HEK293 (cell line): ENCODE measurements around the gene NRL.
A peak's percentile ranks its signal among the peaks of the same experiment; 100 is the strongest.

Experiments
- EGR2 ChIP-seq: fragments of 450-650 bp; formaldehyde crosslinking; IDR thresholded peaks from 2 replicates; pipeline ENCODE4 v1.5.1; 2016; ENCODE audit warnings: low read depth, missing biosample characterization, missing genetic modification characterization
- FEZF1 ChIP-seq: fragments of 450-650 bp; formaldehyde crosslinking; IDR thresholded peaks from 2 replicates; pipeline ENCODE4 v1.5.1; 2016; ENCODE audit warnings: missing biosample characterization, missing genetic modification characterization
- KLF1 ChIP-seq: fragments of 450-650 bp; formaldehyde crosslinking; IDR thresholded peaks from 2 replicates; pipeline ENCODE4 v1.5.1; 2016; ENCODE audit warnings: missing biosample characterization, missing genetic modification characterization
- KLF17 ChIP-seq: fragments of 450-650 bp; formaldehyde crosslinking; IDR thresholded peaks from 2 replicates; pipeline ENCODE4 v1.5.1; 2016; ENCODE audit warnings: missing biosample characterization, missing genetic modification characterization
- SCRT1 ChIP-seq: fragments of 450-650 bp; formaldehyde crosslinking; IDR thresholded peaks from 2 replicates; pipeline ENCODE4 v1.5.1; 2016; ENCODE audit warnings: missing biosample characterization, missing genetic modification characterization, borderline replicate concordance
- SP3 ChIP-seq: fragments of 450-650 bp; formaldehyde crosslinking; IDR thresholded peaks from 2 replicates; pipeline ENCODE4 v1.5.1; 2016; ENCODE audit warnings: missing biosample characterization, missing genetic modification characterization
- TCF7L2 ChIP-seq: IDR thresholded peaks from 2 replicates; pipeline ENCODE4 v1.6.1; 2011; ENCODE audit warnings: low read depth, mild to moderate bottlenecking, inconsistent platforms, low read length, moderate library complexity, borderline replicate concordance
- ZBTB1 ChIP-seq: fragments of 450-650 bp; formaldehyde crosslinking; IDR thresholded peaks from 2 replicates; pipeline ENCODE4 v1.5.1; 2016; ENCODE audit warnings: missing biosample characterization, missing genetic modification characterization
- ZBTB48 ChIP-seq: fragments of 450-650 bp; formaldehyde crosslinking; IDR thresholded peaks from 2 replicates; pipeline ENCODE4 v1.5.1; 2016; ENCODE audit warnings: missing biosample characterization, missing genetic modification characterization
- ZBTB49 ChIP-seq: fragments of 450-650 bp; formaldehyde crosslinking; IDR thresholded peaks from 2 replicates; pipeline ENCODE4 v1.5.1; 2016; ENCODE audit warnings: missing biosample characterization, missing genetic modification characterization, low read depth
- ZFHX2 ChIP-seq: fragments of 450-650 bp; formaldehyde crosslinking; conservative IDR thresholded peaks from 2 replicates; pipeline ENCODE4 v1.5.1; 2016; ENCODE audit warnings: missing biosample characterization, missing genetic modification characterization
- ZNF2 ChIP-seq: fragments of 450-650 bp; formaldehyde crosslinking; IDR thresholded peaks from 2 replicates; pipeline ENCODE4 v1.5.1; 2016; ENCODE audit warnings: missing biosample characterization, missing genetic modification characterization
- ZNF211 ChIP-seq: fragments of 450-650 bp; formaldehyde crosslinking; IDR thresholded peaks from 2 replicates; pipeline ENCODE4 v1.5.1; 2016; ENCODE audit warnings: low read depth, missing biosample characterization, missing genetic modification characterization
- ZNF24 ChIP-seq: fragments of 450-650 bp; formaldehyde crosslinking; IDR thresholded peaks from 2 replicates; pipeline ENCODE4 v1.5.1; 2016; ENCODE audit warnings: missing biosample characterization, missing genetic modification characterization
- ZNF324 ChIP-seq: fragments of 450-650 bp; formaldehyde crosslinking; IDR thresholded peaks from 2 replicates; pipeline ENCODE4 v1.5.1; 2016; ENCODE audit warnings: missing biosample characterization, missing genetic modification characterization
- ZNF335 ChIP-seq: fragments of 450-650 bp; formaldehyde crosslinking; conservative IDR thresholded peaks from 2 replicates; pipeline ENCODE4 v1.5.1; 2016; ENCODE audit warnings: missing biosample characterization, missing genetic modification characterization
- ZNF366 ChIP-seq: fragments of 450-650 bp; formaldehyde crosslinking; conservative IDR thresholded peaks from 2 replicates; pipeline ENCODE4 v1.5.1; 2016; ENCODE audit warnings: missing biosample characterization, missing genetic modification characterization
- ZNF423 ChIP-seq: fragments of 450-650 bp; formaldehyde crosslinking; IDR thresholded peaks from 2 replicates; pipeline ENCODE4 v1.5.1; 2016; ENCODE audit warnings: missing biosample characterization, missing genetic modification characterization
- ZNF549 ChIP-seq: fragments of 450-650 bp; IDR thresholded peaks from 2 replicates; pipeline ENCODE4 v1.5.1; 2018; ENCODE audit warnings: missing biosample characterization, missing genetic modification characterization, mild to moderate bottlenecking, inconsistent platforms, moderate library complexity
- ZNF560 ChIP-seq: fragments of 450-650 bp; formaldehyde crosslinking; IDR thresholded peaks from 2 replicates; pipeline ENCODE4 v1.5.1; 2017; ENCODE audit warnings: missing biosample characterization, missing genetic modification characterization, borderline replicate concordance
- ZNF596 ChIP-seq: fragments of 450-650 bp; IDR thresholded peaks from 2 replicates; pipeline ENCODE4 v1.5.0; 2018; ENCODE audit warnings: missing biosample characterization, mild to moderate bottlenecking, missing genetic modification characterization, moderate library complexity
- ZNF624 ChIP-seq: fragments of 450-650 bp; formaldehyde crosslinking; IDR thresholded peaks from 2 replicates; pipeline ENCODE4 v1.5.1; 2017; ENCODE audit warnings: missing biosample characterization, missing genetic modification characterization
- ZNF660 ChIP-seq: fragments of 450-650 bp; IDR thresholded peaks from 2 replicates; pipeline ENCODE4 v1.5.1; 2018; ENCODE audit warnings: missing biosample characterization, mild to moderate bottlenecking, missing genetic modification characterization
- ZNF670 ChIP-seq: fragments of 450-650 bp; formaldehyde crosslinking; IDR thresholded peaks from 2 replicates; pipeline ENCODE4 v1.5.1; 2016; ENCODE audit warnings: missing biosample characterization, missing genetic modification characterization, low read depth
- ZNF843 ChIP-seq: fragments of 450-650 bp; formaldehyde crosslinking; IDR thresholded peaks from 2 replicates; pipeline ENCODE4 v1.5.1; 2016; ENCODE audit warnings: missing biosample characterization, missing genetic modification characterization
- TF ChIP-seq, protein P1 (sequence below): fragments of 450-650 bp; formaldehyde crosslinking; IDR thresholded peaks from 2 replicates; pipeline ENCODE4 v1.5.1; 2016; ENCODE audit warnings: missing biosample characterization, missing genetic modification characterization
- TF ChIP-seq, protein P2 (sequence below): fragments of 450-650 bp; formaldehyde crosslinking; IDR thresholded peaks from 2 replicates; pipeline ENCODE4 v1.5.1; 2017; ENCODE audit warnings: missing biosample characterization, mild to moderate bottlenecking, missing genetic modification characterization, moderate library complexity
- TF ChIP-seq, protein P3 (sequence below): fragments of 450-650 bp; formaldehyde crosslinking; IDR thresholded peaks from 2 replicates; pipeline ENCODE4 v1.5.1; 2016; ENCODE audit warnings: missing biosample characterization, missing genetic modification characterization
- TF ChIP-seq, protein P4 (sequence below): fragments of 450-650 bp; formaldehyde crosslinking; IDR thresholded peaks from 2 replicates; pipeline ENCODE4 v1.5.1; 2016; ENCODE audit warnings: missing biosample characterization, missing genetic modification characterization, borderline replicate concordance

The NRL gene

DNA sequence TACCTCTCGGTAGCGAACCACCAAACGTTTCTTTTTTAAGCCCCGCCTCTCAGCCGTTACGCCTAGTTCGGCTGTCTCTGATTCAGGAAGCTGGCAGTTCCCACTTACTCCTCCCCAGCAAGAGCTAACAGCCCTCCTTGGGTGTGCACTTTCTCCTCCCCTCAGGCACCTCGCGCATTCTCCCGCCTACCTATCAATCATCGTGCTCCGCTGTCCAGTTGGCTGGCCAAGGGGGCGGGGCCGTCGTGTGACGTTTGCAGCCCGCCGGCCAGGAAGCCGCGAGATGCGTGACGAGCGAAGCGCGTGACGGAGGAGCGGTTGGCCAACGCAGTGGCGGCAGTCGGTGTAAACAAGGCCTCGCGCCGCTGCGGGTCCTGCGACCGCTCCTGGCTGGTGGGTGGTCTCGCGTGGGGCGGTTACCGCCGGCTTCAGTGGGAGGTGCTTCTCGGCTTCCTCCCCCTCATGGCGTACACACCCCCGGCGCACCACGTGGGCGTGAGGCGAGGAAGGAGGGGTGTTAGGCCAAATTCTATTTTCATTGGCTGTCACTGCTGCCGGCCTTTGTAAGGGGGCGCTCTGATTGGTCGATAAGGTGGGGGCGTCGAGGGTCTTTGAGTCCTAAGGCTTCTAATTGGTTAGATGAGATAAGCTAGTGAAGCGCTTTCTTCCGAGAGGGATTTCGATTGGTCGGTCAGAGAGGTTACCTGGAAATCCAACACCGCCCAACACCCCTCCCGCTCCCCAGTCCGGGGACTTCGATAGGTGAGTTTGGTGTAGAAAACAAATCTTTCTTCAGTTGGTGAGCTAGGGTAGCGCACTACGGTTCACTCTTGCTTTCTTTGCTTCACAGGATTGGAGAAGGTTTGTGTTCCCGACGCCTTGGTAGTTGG lies at the start of gene NRL, which contains the start of gene DCAF11 (continued):
- TF ChIP-seq, protein P1, sequence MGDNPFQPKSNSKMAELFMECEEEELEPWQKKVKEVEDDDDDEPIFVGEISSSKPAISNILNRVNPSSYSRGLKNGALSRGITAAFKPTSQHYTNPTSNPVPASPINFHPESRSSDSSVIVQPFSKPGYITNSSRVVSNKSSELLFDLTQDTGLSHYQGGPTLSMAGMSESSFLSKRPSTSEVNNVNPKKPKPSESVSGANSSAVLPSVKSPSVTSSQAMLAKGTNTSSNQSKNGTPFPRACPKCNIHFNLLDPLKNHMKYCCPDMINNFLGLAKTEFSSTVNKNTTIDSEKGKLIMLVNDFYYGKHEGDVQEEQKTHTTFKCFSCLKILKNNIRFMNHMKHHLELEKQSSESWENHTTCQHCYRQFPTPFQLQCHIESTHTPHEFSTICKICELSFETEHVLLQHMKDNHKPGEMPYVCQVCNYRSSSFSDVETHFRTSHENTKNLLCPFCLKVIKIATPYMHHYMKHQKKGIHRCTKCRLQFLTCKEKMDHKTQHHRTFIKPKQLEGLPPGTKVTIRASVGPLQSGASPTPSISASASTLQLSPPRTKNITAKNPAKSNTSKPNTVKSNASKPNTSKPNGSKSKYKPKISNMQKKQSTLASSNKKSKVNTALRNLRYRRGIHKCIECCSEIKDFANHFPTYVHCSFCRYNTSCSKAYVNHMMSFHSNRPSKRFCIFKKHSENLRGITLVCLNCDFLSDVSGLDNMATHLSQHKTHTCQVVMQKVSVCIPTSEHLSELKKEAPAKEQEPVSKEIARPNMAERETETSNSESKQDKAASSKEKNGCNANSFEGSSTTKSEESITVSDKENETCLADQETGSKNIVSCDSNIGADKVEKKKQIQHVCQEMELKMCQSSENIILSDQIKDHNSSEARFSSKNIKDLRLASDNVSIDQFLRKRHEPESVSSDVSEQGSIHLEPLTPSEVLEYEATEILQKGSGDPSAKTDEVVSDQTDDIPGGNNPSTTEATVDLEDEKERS (tag by site-specific recombination) = no peak
- TF ChIP-seq KLF17 (tag by site-specific recombination) (peak; percentile 48; the same call in 1 of the 2 replicates), SCRT1 (tag by site-specific recombination) (no peak), ZNF211 (tag by site-specific recombination) (no peak), ZBTB48 (no peak; the same call in 1 of the 2 replicates), ZNF549 (tag by site-specific recombination) (no peak), ZNF843 (no peak), ZNF24 (tag by site-specific recombination) (no peak), ZNF670 (tag by site-specific recombination) (no peak), FEZF1 (peak; percentile 75), ZNF2 (no peak), EGR2 (tag by site-specific recombination) (peak; percentile 98), ZNF660 (tag by site-specific recombination) (no peak), ZNF324 (tag by site-specific recombination) (peak; percentile 23; the same call in 1 of the 2 replicates), SP3 (tag by site-specific recombination) (peak; percentile 100), ZNF423 (tag by site-specific recombination) (0 out of 2 replicates have a peak, but pooled peaks have one; percentile 15), ZNF366 (peak; percentile 78), TCF7L2 (no peak), ZNF624 (tag by site-specific recombination) (no peak), ZNF335 (peak; percentile 81), ZFHX2 (tag by site-specific recombination) (peak; percentile 99), ZBTB49 (tag by site-specific recombination) (no peak), ZBTB1 (tag by site-specific recombination) (peak; percentile 99), ZNF596 (tag by site-specific recombination) (no peak), KLF1 (tag by site-specific recombination) (peak; percentile 91), ZNF560 (tag by site-specific recombination) (no peak)
- TF ChIP-seq, protein P2, sequence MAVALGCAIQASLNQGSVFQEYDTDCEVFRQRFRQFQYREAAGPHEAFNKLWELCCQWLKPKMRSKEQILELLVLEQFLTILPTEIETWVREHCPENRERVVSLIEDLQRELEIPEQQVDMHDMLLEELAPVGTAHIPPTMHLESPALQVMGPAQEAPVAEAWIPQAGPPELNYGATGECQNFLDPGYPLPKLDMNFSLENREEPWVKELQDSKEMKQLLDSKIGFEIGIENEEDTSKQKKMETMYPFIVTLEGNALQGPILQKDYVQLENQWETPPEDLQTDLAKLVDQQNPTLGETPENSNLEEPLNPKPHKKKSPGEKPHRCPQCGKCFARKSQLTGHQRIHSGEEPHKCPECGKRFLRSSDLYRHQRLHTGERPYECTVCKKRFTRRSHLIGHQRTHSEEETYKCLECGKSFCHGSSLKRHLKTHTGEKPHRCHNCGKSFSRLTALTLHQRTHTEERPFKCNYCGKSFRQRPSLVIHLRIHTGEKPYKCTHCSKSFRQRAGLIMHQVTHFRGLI = no peak; the same call in 1 of the 2 replicates
- TF ChIP-seq, protein P3, sequence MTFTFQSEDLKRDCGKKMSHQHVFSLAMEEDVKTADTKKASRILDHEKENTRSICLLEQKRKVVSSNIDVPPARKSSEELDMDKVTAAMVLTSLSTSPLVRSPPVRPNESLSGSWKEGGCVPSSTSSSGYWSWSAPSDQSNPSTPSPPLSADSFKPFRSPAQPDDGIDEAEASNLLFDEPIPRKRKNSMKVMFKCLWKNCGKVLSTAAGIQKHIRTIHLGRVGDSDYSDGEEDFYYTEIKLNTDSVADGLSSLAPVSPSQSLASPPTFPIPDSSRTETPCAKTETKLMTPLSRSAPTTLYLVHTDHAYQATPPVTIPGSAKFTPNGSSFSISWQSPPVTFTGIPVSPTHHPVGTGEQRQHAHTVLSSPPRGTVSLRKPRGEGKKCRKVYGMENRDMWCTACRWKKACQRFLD (tag by site-specific recombination) = 0 out of 2 replicates have a peak, but pooled peaks have one; percentile 13
- TF ChIP-seq, protein P4, sequence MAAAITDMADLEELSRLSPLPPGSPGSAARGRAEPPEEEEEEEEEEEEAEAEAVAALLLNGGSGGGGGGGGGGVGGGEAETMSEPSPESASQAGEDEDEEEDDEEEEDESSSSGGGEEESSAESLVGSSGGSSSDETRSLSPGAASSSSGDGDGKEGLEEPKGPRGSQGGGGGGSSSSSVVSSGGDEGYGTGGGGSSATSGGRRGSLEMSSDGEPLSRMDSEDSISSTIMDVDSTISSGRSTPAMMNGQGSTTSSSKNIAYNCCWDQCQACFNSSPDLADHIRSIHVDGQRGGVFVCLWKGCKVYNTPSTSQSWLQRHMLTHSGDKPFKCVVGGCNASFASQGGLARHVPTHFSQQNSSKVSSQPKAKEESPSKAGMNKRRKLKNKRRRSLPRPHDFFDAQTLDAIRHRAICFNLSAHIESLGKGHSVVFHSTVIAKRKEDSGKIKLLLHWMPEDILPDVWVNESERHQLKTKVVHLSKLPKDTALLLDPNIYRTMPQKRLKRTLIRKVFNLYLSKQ (tag by site-specific recombination) = no peak
